Nucleus accumbens (tissue), 56 donors: Measurements from ENCODE around the gene CCDC141.
"Not testable (repeated sequence)": the region's sequence is repeated elsewhere in the genome, so short reads cannot be mapped to it uniquely, and the experiment has no call there.

Experiments used
- DNase-seq, 56 donors: peaks; one replicate each; lab custom pipeline; 2025; lab: John Stamatoyannopoulos, UW

The CCDC141 gene

GRCh38 chr2:179049546-179050311 lies at the start of gene CCDC141:
Gene CCDC141, minus strand, starts transcription at chr2:179050137. Its CDS starts 196 bp downstream, at chr2:179049941.
- no peak for DNase-seq

DNA sequence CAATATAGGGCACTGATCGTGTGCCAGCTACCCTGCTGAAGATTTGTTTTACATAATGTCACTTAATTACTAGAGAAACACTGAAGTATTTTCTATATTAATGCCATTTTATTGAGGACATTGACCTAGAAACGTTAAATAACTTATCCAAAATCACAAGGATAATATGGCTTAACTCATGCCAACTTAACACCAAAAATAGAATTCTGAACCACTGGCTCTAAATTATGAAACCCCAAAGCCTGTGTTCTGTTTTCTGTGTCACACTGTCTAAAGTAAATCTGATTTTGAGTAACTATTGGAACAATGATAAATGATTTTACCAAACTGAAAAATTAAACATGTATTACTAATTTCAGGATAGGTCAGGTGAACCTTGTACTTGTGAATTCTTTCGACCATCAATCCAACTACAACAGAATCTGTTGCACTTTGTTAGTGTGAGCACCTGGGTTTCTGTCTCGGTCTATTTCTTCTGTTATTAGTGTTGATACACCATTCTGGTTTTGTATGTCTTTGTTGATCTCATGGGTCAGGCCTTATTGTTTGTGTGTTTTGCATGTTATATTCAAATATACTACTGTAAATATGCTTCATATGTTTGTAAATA lies 48.2 kb upstream of the CCDC141 start:
- DNase-seq: no peak

DNA sequence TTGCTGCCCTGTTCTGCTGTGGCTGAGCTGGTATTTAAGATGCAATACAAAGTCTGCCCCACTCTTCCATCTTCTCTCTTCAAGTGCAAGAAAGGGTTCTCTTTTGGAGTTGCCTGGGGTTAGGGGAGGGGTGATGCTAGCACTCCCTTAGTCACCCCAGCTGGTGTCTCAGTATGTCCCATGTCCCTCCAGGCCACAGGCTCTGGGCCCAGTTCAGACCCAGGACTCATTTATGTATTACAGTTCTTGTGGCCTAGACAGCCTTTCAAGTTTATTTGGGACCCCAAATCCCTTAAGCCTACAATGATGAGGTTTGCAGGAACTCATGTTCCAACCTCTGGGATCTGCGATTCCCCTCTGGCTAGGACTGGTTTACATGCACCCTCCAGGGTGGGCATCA lies 47.2 kb upstream of the CCDC141 start:
- DNase-seq: no peak

DNA sequence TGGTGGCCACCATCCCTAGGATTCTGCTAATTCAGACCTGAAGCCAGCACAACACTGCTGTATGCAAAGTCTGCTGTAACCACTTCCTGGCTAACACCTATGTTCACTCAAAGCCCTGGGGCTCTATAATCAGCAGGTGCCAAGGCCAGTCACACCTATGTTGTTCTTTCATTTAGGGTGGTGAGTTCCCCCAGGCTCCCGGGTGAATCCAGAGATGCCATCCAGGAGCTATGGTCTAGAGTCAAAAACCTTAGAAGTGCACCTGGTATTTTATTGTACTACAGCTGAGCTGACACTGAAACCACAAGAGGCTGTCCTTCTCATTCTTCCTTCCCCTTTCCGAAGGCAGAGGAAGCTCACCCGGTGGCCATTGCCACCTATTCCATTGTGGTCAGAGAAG lies 46.2 kb upstream of the CCDC141 start:
- DNase-seq: no peak

DNA sequence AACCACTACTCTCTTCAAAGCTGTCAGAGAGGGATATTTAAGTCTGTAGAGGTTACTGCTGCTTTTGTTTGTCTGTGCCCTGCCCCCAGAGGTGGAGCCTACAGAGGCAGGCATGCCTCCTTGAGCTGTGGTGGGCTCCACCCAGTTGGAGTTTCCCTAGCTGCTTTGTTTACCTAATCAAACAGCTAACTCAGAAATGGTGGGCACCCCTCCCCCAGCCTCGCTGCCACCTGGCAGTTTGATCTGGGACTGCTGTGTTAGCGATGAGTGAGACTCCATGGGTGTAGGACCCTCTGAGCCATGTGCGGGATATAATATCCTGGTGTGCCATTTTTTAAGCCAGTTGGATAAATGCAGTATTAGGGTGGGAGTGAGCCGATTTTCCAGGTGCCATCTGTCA lies 43.0 kb upstream of the CCDC141 start:
- DNase-seq: not testable (repeated sequence)

GRCh38 chr2:179082697-179083096 lies 32.8 kb upstream of the CCDC141 start:
- DNase-seq: no peak

DNA sequence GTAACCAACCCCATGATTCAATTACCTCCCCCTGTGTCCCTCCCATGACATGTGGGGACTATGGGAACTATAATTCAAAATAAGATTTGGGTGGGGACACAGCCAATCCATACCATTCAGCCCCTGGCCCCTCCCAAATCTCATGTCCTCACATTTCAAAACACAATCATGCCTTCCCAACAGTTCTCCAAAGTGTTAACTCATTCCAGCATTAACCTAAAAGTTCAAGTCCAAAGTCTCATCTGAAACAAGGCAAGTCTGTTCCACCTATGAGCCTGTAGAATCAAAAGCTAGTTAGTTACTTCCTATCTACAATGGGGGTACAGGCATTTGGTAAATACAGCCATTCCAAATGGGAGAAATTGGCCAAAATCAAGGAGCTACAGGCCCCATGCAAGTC lies 32.0 kb upstream of the CCDC141 start:
- no peak for DNase-seq

DNA sequence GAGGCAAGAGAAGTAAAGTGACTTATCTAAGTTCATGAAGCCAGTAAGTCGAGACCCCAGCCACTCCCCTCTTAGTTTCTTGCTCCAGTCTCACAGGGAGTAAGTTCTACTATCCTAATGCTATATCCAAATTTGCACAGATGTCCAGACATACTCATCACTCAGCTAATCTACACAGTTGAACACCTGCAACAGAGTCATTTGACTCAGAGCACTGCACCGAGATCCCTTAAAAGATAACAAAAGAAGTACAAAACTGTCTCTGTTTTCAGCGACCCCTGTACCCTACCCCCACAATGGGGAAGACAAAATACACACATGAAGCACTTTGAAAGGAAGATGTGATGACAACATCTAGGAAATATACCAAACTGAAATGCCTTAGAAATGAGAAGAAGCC lies 22.6 kb upstream of the CCDC141 start:
- DNase-seq: no peak

GRCh38 chr2:179071810-179072355 lies 21.9 kb upstream of the CCDC141 start:
- no peak for DNase-seq

- DNase-seq: no peak
Observed at GRCh38 chr2:179070895-179071294, 21.0 kb upstream of the CCDC141 start.

DNA sequence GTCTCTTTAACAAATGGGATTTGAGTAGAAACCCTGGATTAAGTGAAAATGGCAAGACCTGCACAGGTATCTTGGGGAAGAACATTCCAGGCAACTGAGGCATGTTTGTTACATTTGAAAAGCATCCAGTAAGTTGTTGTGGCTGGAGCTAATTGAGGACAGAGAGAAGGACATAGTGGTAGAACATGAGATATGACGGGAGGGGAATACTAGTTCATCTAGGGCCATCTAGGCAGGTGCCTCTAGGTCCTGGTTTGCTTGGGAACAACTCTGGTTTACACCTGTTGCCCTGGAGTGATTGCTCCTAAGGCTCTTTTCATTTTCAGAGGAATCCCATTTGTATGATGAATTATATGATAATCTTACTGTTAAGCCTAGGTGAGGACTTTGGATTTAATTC lies 19.7 kb upstream of the CCDC141 start:
- DNase-seq: no peak

DNA sequence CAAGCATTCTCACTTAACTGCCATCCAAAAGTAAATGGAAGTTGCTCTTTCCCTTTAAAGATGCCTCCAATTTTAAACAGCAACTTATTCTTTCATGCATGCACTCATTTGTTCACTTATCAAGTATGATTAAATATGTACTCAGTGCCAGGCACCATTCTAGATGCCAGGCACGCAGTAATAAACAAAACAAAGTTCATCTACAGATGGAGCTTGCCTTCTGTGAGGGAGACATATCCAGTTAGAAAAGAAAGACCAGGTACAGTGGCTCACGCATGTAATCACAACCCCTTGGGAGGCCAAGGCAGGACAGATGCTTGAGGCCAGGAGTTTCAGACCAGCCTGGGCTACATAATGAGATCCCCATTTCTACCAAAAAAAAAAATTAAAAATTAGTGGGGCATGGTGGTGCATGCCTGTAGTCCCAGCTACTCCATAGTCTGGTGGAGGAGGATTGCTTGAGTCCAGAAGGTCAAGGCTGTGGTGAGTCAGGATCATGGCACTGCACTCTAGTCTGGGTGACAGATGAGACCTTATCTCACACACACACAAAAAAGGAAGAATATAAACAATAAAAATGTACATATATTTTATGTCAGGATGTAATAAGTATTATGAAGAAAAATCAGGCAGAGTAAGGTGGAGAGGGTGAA lies 19.2 kb upstream of the CCDC141 start:
- DNase-seq: no peak

DNA sequence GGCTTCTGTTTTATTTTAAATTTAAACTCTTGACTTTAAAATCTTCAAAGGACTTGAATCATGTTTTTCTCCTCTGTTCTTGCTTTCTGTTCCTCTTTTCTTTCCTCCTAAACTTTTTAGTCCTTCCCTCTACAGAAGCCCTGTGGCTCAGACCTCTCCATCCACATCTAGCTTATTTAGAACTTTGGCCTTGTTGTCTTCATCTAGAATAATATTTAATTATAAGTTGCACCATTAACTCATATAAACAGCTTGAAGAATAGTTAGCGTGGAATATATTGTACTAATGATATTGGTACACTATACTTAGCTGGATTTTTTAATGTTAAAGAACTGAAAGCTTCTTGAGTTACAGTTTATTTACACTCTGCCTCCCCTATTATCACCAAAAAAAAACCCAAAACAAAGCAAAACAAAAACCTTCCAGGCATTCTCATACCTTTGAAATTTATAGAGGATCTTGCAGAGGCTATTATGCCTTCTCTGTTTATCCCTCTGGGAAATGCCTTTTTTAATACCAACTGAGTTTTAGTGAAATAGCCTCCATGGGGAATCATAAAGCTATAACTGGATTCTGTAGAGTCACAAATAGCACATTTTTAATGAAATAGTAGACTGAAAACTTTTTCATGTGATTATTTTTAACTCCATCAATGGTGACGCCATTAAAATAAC lies 9.2 kb upstream of the CCDC141 start:
- DNase-seq: no peak

DNA sequence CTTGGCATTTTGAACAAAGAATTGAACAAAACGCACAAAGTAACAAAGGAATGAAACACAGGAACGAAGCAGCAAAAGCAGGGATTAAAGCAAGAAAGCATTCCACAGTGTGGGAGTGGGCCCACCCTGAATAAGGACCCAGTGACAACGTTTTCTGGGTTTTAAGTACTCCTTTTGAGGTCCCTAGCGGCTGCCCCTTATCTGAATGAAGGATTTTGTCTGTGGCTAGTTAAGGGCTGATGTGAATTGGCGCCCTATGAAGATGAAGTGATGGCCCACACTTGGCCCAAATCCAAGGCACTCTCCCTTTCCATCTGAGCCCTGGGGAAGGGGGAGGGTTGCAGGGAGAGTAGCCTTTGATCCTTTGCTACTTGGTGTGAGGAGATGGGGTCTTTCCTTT lies 7.8 kb upstream of the CCDC141 start:
- DNase-seq: no peak

DNA sequence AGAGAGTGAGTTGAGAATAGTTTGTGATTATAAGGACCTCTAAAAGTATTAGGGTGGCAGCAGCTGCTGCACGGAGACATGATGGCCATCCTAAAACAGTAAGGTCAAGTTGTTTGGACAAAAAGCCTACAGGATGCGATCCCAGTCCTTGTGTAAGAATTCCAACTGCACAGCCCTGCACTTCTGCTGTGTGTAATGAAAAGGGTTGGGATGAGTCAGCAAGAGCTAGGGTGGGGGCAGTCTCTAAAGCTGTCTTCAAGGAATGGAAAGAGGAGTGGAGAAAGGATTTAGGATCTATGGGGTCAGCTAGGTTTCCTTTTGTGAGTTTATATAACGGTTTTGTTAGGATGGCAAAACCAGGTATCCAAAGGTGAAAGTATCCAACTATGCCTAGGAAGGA lies 3.6 kb upstream of the CCDC141 start:
- not testable (repeated sequence) for DNase-seq

DNA sequence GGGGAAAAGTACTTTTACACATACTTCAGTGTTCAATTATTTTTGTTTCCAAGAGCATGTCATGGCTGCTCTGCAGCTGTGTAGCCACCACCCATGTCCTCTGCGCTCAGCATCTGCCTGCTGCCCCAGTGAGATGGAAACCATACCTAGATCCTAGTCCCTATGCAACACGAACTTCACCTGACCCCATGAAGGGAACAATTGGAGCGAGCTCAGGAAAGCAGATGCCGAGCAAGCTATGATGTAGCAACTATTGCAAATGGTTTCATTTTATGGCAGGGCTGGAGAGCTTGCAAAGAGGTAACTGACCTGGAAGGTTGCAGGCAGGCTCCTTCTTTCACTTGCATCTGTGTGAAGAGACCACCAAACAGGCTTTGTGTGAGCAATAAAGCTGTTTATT lies 1.3 kb upstream of the CCDC141 start:
- no peak for DNase-seq

GRCh38 chr2:179050755-179051154 lies 818 bp upstream of the CCDC141 start:
- DNase-seq: no peak

DNA sequence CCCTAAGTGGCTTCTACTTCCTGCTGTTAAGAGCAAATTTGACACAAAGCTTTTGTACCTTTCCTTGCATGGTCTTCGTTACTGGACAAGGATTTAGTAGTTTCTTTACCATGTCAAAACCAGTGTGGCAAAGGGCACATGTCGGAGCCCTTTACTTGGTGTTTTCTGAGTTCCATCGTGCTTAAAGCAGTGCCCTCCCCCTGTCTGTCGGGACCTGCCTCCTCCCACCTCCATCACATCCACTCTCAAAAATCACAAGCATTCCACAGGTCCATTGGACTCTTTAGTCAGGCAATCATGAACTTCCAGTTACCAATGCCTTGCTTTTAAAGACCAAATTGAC lies 763 bp downstream of the CCDC141 start:
- no peak for DNase-seq

DNA sequence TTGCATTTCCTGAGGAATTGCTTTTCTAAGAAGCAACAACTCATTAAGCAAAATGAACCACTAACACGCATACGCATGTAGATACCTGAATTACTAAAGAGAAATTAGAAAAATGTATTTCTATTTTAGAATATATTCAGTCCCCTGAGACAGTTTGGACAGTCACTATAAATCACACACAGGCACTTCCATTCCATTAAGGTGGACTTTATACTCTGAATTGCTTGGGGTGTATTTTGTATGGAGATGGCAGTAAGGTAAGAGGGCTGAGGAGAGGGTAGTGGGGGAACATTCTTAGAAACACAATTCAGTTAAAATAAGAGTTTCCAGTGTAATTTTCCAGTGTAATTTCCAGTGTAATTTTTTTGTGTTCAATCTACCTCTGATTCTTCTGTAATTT lies 1.8 kb downstream of the CCDC141 start:
- no peak for DNase-seq

DNA sequence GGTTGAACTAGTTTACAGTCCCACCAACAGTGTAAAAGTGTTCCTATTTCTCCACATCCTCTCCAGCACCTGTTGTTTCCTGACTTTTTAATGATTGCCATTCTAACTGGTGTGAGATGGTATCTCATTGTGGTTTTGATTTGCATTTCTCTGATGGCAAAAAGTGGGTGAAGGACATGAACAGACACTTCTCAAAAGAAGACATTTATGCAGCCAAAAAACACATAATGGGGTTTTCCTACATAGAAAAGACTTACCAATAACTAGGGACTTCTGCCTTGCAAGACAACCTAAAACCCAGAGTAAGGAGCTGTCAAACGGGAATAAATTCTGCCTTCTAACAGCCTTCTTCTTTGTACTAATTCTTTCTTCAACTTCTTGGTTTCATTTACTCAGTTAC lies 4.3 kb downstream of the CCDC141 start:
- not testable (repeated sequence) for DNase-seq

GRCh38 chr2:179044500-179044899 lies 5.4 kb downstream of the CCDC141 start:
- DNase-seq: no peak
